ENCODE data around the gene FAM83G.
"Not testable (repeated sequence)": the region's sequence is repeated elsewhere in the genome, so short reads cannot be mapped to it uniquely, and the experiment has no call there.

Gene FAM83G

GRCh38 chr17:19004421-19005136, at the start of gene FAM83G:
Gene FAM83G (minus strand): TSS chr17:19004764. CDS start chr17:19004041, 723 bp downstream.
- peak in 1 of 2 experiments; percentile 20 for DNase-seq

- DNase-seq = not testable (repeated sequence)
Observed at GRCh38 chr17:19048826-19049225, 44.3 kb upstream of the FAM83G start.

GRCh38 chr17:19047510-19047909, 42.9 kb upstream of the FAM83G start:
- DNase-seq = not testable (repeated sequence)

- DNase-seq = not testable (repeated sequence)
Observed at GRCh38 chr17:19046782-19047375, 42.3 kb upstream of the FAM83G start, which contains the start of gene GRAP. Gene GRAP (minus strand): TSS chr17:19046957. CDS start chr17:19046926, 31 bp downstream.

GRCh38 chr17:19044643-19045042, 40.1 kb upstream of the FAM83G start:
- DNase-seq = not testable (repeated sequence)

- DNase-seq = not testable (repeated sequence)
Observed at GRCh38 chr17:19043032-19043431, 38.5 kb upstream of the FAM83G start.

GRCh38 chr17:19042369-19042768, 37.8 kb upstream of the FAM83G start:
- DNase-seq = not testable (repeated sequence)

- DNase-seq = not testable (repeated sequence)
Observed at GRCh38 chr17:19041871-19042270, 37.3 kb upstream of the FAM83G start.

GRCh38 chr17:19040350-19040749, 35.8 kb upstream of the FAM83G start:
- not testable (repeated sequence) for DNase-seq

GRCh38 chr17:19038730-19039129, 34.2 kb upstream of the FAM83G start:
- DNase-seq = not testable (repeated sequence)

GRCh38 chr17:19038007-19038406, 33.4 kb upstream of the FAM83G start:
- DNase-seq = not testable (repeated sequence)

- not testable (repeated sequence) for DNase-seq
Observed at GRCh38 chr17:19037547-19037946, 33.0 kb upstream of the FAM83G start.

- not testable (repeated sequence) for DNase-seq
Observed at GRCh38 chr17:19036186-19036585, 31.6 kb upstream of the FAM83G start.

GRCh38 chr17:19032377-19032988, 27.9 kb upstream of the FAM83G start:
- DNase-seq = not testable (repeated sequence)

- DNase-seq = not testable (repeated sequence)
Observed at GRCh38 chr17:19031729-19032128, 27.2 kb upstream of the FAM83G start.

GRCh38 chr17:19030771-19031449, 26.3 kb upstream of the FAM83G start:
- DNase-seq = not testable (repeated sequence)

GRCh38 chr17:19029740-19030139, 25.2 kb upstream of the FAM83G start:
- DNase-seq = not testable (repeated sequence)

- not testable (repeated sequence) for DNase-seq
Observed at GRCh38 chr17:19028671-19029070, 24.1 kb upstream of the FAM83G start.

GRCh38 chr17:19024101-19025078, 19.8 kb upstream of the FAM83G start:
- no peak for DNase-seq

- no peak for DNase-seq
Observed at GRCh38 chr17:19023209-19023999, 18.8 kb upstream of the FAM83G start.

GRCh38 chr17:19022747-19023146, 18.2 kb upstream of the FAM83G start:
- DNase-seq = no peak

All from NCI-H524 (cell line).